T1000 (cell line): ENCODE results near the gene RPL13A.
"Not testable (repeated sequence)": the region's sequence is repeated elsewhere in the genome, so short reads cannot be mapped to it uniquely, and the experiment has no call there.

Source experiments
- DNase-seq: peaks from one replicate; lab custom pipeline; 2025; ENCODE audit warnings: mixed read lengths; lab: John Stamatoyannopoulos, UW

Gene RPL13A

DNA sequence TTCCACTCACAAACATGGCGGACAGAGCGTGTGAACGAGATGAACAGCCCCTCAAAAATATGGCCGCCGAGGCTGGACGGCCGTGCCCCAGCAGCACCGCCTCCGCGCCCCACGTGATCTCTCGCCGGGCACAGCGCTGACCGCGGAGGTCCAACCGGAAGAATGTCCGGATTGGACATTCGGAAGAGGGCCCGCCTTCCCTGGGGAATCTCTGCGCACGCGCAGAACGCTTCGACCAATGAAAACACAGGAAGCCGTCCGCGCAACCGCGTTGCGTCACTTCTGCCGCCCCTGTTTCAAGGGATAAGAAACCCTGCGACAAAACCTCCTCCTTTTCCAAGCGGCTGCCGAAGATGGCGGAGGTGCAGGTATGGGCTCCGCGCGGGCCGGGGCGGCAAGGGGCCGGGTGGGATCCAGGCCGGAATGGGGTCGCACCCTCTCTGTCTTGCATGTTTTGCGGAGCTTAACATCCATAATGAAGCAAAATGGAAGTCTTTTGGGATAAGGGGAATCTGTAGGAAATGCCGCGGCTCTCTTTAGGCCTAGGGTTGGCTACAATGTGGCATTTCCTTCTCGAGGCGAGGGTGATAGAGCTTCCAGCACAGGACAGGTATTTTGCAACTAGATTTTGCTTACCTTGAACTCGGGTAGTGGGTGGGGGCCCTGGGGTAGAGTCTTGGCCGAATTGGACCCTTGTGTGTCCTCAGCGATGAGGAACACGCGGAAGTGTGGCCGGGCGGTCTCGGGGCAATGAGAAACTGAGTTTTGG lies at the start of gene RPL13A:
Gene RPL13A, plus strand, starts transcription at position 332 of the 769 bp plus-strand sequence. Its CDS starts 22 bp downstream, at position 354.
- peak; percentile 99 for DNase-seq

DNA sequence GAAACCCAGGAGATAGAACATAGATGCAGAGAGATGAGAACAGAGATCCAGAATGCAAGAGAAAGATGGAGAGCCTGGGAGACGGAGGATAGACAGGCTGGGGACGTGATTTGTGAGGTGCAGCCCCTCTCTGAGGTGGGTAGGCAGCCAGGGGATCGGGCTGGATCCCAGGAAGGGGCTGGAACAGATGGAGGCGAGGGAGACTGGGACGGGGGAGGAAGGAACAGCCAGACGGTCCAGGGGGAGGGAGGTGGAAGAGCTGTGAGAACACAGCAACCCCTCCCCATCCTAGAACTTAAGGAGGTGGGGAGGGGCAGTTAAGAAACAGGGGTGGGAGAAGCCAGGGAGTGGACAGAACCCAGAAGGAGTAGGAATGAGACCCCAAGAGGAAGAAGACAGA lies 49.1 kb upstream of the RPL13A start:
- no peak for DNase-seq

DNA sequence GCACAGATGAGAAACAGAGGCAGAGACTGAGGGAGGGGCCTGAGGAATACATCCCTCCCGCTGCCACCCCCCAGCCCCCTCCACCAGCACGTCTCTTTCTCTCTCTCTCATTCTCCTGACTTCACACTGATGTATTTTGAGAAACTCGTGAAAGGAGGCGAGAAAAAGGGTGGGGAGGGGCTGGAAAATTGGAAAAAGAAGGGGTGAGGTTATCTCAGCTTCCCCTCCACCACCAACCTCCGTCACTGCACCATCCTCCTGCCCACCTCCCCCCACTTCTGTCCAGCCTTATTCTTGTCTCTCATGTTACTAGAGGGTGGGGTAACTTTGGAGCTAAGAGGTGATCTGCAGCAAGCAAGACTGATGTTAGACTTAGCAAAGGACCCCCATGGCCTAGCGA lies 47.6 kb upstream of the RPL13A start:
- no peak for DNase-seq

DNA sequence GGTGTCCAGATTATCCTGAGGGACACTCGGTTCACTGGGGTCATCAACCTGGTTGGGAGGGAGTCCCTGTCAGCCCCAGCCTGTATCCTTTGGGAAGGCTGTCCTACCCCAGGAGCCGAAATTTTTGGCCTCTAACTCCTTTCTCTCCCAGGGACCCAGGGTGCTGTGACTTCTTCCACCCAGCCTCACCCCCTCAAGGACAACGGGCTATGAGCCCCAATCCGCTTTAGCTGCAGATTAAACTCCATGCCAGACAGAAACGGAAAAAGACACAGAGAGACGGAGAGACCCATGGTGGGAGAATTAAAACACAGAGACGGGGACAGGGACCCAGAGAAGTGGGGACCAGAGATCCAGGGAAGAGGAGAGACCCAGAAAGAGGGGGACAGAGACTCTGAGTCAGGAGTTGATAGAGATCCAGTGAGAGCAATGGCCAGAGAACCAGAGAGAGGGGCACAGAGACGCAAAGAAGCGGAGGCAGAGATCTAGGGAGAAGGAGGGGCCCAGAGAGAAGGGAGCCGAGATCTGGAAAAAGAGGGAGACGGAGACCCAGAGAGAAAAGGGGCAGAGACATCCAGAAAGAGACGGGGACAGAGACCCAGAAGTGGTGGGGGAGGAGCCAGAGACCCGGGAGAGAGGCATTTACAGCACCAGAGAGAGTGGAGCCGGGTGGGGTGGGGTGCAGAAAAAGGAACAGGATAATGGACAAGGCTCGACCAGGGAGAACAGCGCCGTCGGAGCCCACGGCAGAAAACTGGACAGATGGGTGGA lies 46.8 kb upstream of the RPL13A start:
- no peak for DNase-seq

DNA sequence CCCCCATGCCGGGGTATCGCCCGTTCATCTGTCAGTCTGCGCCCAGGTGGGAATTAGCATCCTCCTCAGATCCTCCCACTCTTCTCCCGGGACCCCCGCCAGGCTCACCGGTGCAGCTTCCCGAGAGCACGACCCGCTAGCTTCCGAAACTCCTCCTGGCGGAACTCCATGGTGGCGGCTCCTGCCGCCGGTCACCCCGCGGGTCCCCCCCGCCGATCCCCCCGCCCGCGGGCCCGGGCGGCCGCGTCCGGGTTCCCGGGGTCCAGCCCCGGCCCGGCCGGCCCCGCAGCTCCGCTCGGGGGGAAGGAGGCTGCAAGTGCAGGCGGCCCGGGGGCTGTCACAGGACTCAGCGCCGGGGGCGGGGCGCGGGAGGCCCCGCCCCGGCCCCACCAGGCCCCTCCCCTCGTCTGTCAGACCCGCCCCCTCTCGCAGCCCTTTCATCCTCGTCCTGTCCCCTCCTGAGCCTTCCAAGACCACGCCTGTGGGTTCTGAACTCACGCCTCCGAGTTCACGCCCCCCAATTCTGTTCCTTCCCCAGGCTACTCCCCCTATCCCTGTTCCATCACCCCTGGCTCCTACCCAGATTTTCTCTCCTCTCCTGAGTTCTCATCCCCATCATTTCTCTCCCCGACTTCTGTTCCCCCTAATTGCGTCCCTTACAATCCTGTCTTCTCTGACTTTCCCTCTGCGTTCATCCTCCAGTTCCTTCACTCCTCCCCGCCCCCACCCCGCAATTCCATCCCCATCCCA lies 46.0 kb upstream of the RPL13A start, which contains the start of gene SLC17A7:
Gene SLC17A7, minus strand, starts transcription at position 318 of the 750 bp plus-strand sequence. Its CDS starts 148 bp downstream, at position 170.
- DNase-seq, result no peak

DNA sequence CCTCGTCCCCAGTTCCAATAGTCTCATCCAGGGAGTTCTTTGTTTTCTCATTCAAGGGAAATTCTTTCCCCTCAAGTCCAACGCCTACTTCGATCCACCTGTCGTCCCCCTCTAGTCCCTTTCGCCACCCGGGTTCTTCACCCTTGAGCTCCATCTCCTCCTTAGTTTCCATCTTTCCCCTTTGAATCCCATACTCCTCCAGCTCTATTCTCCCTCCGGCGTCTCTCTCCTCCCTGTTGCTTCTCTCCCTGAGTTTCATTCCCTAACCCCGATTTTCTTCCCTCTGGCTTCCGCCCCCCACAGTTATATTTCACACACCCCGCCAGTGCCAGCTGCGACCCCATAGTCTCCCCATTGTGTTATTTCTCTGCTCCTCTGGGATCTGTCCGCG lies 45.5 kb upstream of the RPL13A start:
- DNase-seq, result no peak

DNA sequence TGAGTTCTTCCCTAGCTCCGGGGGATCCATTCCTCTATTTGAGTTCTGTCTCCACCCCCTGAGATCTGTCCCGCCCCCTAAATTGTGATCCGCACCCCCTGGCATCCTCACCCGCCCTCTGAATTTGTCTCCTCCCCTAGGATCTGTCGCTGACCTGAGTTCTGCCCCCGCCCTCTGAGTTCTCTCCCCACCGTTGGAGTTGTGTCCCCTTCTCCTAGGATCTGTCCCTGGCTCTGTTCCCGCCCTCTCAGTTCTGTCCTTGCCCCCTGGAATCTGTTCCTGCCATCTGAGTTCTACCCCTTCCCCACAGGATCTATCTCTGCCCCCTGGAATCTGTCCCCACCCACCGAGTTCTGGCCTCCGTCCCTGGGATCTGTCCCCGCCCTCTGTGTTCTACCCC lies 45.1 kb upstream of the RPL13A start:
- peak; percentile 22 for DNase-seq

DNA sequence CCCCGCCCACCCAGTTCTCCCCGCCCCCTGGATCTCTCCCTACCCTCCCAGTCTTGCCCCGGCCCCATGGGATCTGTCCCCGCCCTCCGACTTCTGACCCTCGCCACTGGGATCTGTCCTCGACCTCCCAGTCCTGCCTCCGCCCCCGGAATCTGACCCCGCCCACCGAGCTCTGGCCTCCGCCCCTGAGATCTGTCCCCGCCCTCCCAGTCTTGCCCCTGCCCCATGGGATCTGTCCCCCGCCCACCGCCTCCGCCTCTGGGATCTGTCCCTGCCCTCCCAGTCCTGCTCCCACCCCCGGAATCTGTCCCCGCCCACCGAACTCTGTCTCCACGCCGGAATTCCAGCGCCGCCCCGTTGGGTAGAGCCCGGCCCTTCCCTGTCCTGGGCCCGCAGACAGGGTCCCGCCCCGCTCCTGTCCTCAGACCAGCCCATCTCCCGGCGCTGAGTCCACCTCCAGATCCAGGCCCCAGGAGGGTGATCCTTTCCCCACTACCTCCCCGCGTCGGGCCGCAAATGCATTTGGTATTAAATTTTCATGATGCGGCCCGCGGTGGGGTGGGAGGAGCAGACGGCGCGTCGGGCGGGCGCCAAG lies 44.5 kb upstream of the RPL13A start:
- peak; percentile 86 for DNase-seq

DNA sequence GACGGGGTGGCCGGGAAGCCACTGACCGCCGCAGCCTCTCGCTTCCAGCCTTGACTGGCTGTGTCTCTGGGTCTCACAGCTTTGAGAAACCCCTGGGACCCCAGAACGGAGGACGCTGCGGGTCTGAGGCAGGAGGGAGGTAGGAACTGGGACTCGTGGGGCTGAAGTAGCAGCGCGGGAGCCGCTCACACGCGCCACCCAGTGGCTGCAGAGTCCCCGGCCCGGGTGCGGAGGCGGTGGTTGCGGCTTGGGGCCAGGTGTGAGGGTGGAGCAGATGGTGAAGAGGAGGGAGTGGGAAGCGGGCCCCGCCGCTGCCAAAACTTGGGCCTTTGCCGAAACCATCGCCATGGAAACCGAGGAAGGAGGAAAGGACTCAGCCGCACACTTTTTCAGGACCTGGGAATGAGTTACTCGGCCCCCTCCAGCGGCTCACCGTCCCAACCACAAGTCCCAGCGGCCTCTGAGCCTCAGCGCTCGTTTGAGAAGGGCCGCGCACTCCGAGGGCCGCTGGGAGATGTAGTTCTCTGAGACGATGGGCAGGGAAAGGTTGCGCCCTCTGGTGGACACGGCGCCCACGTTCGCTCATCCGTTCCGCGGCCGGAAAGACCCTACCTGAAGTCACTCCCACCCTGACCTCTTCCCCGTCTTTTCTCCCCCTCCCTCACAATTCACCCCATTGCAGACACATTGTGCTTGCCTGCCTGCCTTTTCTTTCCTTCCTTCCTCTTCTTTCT lies 43.9 kb upstream of the RPL13A start:
- DNase-seq, result peak; percentile 91

DNA sequence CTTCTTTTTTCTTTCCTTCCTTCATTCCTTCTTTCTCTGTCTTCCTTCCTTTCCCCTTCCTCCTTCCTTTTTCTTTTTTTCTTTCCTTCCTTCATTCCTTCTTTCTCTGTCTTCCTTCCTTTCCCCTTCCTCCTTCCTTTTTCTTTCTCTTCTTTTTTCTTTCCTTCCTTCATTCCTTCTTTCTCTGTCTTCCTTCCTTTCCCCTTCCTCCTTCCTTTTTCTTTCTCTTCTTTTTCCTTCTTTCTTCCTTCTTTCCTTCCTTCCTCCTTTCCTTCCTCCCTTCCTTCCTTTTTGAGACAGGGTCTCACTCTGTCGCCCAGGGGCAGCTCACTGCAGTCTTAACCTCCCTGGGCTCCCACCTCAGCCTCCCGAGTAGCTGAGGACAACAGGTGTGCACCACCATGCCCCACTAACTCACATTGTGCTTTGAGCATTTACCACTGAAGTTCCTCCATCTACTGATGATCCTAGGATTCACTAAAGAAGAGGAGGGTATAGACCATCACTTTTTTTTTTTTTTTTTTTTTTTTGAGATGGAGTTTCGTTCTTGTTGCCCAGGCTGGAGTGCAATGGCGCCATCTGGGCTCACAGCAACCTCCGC lies 43.2 kb upstream of the RPL13A start:
- DNase-seq, result not testable (repeated sequence)

DNA sequence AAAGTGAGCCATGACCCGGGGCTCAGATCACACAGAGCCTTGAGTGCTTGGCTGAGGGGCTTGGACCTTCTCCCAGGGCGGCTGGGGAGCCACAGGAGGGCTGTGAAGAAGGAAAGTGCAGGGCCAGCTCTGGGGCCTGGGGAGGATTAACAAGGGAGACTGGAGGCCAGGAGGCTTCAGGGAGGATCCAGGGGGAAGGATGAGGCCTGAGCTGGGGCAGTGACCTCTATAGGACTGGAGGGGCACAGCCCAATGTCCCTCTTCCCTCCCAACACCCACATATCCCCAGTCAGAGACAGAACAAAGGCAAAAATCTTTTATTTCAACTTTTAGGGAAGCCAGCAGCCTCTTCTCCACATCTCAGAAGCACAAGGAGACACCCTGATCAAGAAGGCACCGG lies 41.4 kb upstream of the RPL13A start:
- no peak for DNase-seq

DNA sequence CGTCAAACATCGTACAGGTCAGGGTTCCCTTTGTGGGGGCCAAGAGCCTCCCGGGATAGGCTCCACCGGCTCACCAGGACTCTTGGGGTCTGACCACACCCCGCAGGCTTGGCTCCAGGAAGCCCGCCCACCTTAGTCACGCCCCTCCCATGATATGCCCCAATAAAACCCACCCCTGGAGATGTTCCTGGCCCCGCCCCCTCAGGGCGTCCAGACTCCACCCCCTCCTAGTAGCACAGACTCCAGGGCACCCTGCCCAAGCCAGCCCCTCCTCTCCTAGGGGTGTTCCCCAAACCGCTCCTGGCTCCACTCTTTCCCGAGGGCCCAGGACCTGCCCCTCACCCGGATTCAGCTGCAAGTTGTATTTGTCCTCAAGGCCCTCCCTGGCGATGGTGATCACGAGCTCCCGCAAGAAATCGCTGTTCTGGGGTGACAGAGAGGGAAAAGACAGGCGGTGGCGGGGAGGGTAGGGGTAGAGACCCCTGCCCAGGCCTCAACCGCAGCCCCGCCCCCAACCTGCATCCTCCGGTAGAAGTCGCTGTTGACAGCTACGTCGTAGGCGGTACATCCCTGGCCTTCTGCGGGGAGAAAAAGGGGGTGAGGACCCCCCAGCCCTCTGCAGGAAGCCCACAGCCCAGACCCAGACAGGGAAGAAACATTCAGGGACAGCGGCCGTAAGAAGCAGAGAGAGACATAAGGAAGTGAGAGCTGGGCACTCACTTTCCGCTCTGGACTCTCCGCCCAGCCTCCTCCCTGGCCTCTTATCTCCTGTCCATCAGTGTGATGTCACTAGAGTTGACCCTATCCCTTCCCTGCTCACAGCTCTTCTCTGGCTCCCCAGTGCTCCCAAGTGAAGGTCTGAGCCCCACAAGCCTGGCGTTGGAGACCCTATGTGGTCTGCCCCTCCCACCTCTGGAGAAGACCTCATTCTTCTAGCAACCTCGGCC lies 39.6 kb upstream of the RPL13A start:
- DNase-seq, result peak; percentile 14

DNA sequence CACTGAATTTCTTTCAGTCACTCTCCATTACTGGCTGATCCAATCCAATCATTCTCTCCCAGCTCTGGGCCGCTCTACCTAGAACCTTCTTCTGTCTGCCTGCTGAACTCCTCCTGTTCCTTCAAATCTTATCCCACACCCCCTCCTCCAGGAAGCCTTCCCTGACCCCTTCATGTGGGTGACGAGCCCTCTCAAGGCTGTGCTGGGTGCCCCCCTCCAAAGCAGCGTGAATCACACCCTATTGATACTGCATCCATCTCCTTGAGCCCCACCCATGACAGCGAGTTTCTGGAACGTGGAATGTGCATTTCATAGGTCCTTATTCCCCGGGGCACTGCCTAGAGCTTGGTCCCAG lies 39.0 kb upstream of the RPL13A start:
- DNase-seq, result no peak

DNA sequence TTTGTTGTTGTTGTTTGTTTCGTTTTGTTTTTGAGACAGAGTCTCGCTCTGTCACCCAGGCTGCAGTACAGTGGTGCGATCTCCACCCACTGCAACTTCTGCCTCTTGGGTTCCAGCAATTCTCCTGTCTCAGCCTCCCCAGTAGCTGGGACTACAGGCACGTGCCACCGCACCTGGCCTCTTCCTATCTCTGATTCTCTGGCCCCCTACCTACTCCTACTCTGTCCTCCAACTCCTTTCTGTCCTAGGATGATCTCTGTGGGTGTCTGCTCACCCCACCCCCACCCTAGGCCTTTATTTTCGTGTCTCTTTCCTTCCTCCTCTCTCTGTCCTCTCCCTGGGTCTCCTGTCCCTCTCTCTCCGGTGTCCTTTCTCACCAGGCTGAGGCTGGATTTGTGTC lies 37.0 kb upstream of the RPL13A start:
- no peak for DNase-seq

DNA sequence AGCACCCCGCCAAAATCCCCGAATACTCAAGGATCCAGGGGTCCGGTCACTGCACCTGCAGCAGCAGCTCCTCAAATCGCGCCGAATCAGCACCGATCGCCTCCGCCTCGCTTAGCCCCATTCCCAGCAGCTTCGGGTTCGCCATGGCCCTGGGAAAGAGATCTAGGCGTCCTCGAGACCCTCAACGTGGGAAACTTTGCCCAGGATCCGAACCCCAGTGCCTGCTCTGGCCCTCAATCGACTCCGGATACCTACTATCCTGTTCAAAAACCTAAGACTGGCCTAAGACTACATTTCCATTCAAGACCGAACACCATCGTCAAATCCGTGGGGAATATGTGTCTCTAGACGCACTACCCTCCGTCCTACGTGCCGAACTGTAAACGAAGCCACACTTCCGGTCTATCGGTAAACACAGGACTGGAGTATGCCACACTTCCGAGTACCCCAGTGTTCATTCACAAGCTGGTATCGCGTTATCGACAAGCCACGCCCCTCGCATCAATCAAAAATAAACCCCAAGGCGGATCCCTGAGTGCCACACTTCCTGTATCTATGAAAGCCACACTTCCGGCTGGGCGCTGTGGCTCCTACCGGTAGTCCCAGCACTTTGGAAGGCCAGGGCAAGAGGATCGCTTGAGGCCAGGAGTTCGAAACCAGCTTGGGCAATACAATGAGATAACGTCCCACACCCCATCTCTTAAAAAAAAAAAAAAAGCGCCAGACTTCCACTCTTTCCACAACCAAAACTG lies 35.8 kb upstream of the RPL13A start, which contains the start of gene PIH1D1:
Gene PIH1D1, minus strand, starts transcription at position 385 of the 752 bp plus-strand sequence. Its CDS starts 240 bp downstream, at position 145.
- peak; percentile 93 for DNase-seq

DNA sequence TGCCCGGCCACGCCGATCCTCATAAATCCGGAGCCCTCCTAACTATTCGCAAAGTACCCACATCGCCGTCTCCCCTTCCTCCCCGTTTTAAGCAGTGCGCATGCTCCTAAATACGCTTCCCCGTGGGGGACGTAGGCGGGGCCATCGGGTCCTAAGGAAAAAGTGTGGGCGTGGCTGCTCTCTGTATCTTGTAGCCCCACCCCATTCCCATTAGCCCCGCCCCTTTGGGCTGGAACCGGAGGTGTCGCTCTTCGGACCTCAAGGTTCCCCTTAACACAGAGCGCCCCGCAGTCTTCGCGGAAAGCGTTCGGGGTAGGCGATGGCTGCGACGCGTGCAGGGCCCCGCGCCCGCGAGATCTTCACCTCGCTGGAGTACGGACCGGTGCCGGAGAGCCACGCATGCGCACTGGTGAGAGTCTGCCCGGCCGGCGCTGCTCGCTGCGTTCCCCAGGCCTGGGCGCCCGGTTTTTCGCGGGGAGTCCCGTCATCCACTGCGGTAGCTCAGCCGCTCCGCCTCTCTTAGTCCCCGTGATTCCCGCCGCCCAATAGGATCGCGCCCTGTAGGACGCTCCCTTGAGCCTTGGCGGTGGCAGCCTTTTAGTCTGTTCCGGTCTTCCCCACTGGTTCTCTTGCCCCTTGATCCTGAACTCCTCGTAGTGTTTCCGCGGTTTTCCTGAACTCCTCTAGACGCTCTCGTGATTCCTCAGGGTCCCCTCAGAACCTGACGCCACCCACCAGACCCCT lies 34.2 kb upstream of the RPL13A start, which contains the start of gene ALDH16A1:
Gene ALDH16A1, plus strand, starts transcription at position 213 of the 744 bp plus-strand sequence. Its CDS starts 107 bp downstream, at position 320.
- DNase-seq, result peak; percentile 98

DNA sequence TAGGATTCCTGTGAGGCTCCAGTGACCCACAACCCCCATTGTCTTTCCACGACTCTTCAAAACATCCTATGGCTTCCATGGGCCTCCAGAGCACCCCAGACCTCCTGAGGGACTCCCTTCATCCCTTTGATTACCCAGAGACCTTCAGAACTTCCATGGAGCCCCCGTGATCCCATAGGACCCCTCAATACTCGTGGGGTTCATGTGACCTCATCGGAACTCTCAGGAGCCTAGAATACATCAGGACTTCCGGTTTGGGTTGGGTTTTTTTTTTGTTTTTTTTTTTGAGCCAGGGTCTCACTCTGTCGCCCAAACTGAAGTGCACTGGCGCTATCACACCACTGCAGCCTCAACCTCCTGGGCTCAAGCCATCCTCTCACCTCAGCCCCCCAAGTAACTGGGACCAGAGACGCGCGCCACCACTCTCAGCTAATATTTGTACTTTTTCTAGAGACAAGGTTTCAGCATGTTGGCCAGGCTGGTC lies 33.6 kb upstream of the RPL13A start:
- no peak for DNase-seq

DNA sequence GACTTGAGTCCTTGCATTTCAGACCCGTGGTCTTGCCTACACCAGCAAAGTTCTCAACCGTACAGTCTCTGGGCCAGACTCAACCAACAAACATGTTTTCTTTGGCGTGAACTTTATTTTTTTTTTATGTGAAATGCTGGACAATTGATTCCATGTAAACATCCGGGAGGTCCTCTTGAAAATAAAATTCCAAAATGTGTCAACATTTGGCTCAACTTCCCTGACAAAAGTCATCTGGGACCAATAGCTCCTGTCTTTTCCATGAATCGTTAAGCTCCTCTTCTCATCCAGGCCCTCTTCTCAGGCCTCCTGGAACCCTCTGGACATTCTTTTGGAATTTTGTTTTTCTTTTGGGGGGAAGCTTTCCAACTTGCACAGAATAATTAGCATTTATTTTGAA lies 31.6 kb upstream of the RPL13A start:
- no peak for DNase-seq
